HepG2 (cell line): ENCODE data around the gene CTNNA1. TPM values are rescaled to one million over a fixed set of nuclear protein-coding genes. Genes with fewer than 3 reads are reported as not detected.
A peak's percentile ranks its signal among the peaks of the same experiment; 100 is the strongest.

Source experiments
- ATAC-seq: fragments of 200-7000 bp; cut with Tn5 transposase; 3 replicates; pipeline ENCODE4 v1.9.1; 2020; ENCODE audit warnings: mild to moderate bottlenecking, moderate library complexity
- BruUV-seq: library from RNA; stranded (reverse); fragments of 400-500 nt; replicated peaks from 2 replicates; lab custom pipeline; 2021; lab: Mats Ljungman, UMichigan
- CTCF ChIA-PET: fragments of 300-600 bp; formaldehyde crosslinking; extraction: SDS; loops from one replicate; lab custom pipeline; 2021; ENCODE audit warnings: low total read pairs, inconsistent platforms, low intra/inter-chr PET ratio; lab: Yijun Ruan, JAX
- POLR2A ChIA-PET: fragments of 350-600 bp; sonication (Branson Sonifier 250); formaldehyde crosslinking; loops from one replicate; lab custom pipeline; 2020; ENCODE audit warnings: antibody characterized with exemption, inconsistent platforms; lab: Yijun Ruan, JAX
- DNase-seq: peaks from one replicate; pipeline ENCODE4 v3.0.0-alpha.2; 2015; ENCODE audit warnings: low spot score
- FAIRE-seq: peaks from 3 replicates; lab custom pipeline; 2011; peaks lifted over from hg19 to GRCh38; lab: Jason Lieb, UNC
- H2AFZ ChIP-seq: one replicate; pipeline ENCODE4 v1.6.1; 2011; ENCODE audit warnings: low read length, inconsistent platforms
- H3K27ac ChIP-seq: fragments of 300-600 bp; 3 replicates; pipeline ENCODE4 v1.8.0; 2011; ENCODE audit warnings: mixed run types, mild to moderate bottlenecking, mixed read lengths, low read length, inconsistent platforms; ENCODE audit not compliant: insufficient read depth; ENCODE audit errors: extremely low read length
- H3K27me3 ChIP-seq, 2 experiments: fragments of 200-600 bp in 1 of 2; 2 replicates in 1 of 2; 3 replicates in 1 of 2; pipeline versions ENCODE4 v1.6.0 to v1.8.0; 2011; ENCODE audit warnings: low read length in 2 of 2, mild to moderate bottlenecking in 2 of 2, moderate library complexity in 2 of 2, inconsistent platforms in 1 of 2; ENCODE audit not compliant: insufficient read depth in 2 of 2, control insufficient read depth in 1 of 2
- H3K36me3 ChIP-seq, 2 experiments: fragments of 200-600 bp in 1 of 2; replicated peaks in 1 of 2; 2 replicates in 1 of 2; 3 replicates in 1 of 2; pipeline versions ENCODE4 v1.5.1 to v1.8.0; 2011; ENCODE audit warnings: low read length in 2 of 2, inconsistent platforms in 1 of 2; ENCODE audit not compliant: insufficient read depth in 2 of 2, control insufficient read depth in 1 of 2
- H3K4me1 ChIP-seq: 2 replicates; pipeline ENCODE4 v1.5.1; 2012; ENCODE audit warnings: low read length, inconsistent platforms; ENCODE audit not compliant: insufficient read depth
- H3K4me2 ChIP-seq: 2 replicates; pipeline ENCODE4 v1.6.0; 2011; ENCODE audit warnings: low read depth, low read length, inconsistent platforms
- H3K4me3 ChIP-seq, 3 experiments: fragments of 200-600 bp in 1 of 3; sonication (generic), shearing (Covaris generic) in 1 of 3; replicated peaks in 1 of 3; 2 replicates each; pipeline ENCODE4 v1.5.1; 2011 to 2016; ENCODE audit warnings: low read length in 3 of 3, inconsistent platforms in 2 of 3, low read depth in 2 of 3, mild to moderate bottlenecking in 2 of 3, control low read depth in 1 of 3, mixed read lengths in 1 of 3; ENCODE audit not compliant: insufficient read depth in 1 of 3
- H3K79me2 ChIP-seq: one replicate; pipeline ENCODE4 v1.6.1; 2011; ENCODE audit warnings: low read length, inconsistent platforms; ENCODE audit not compliant: insufficient read depth
- H3K9ac ChIP-seq: 2 replicates; pipeline ENCODE4 v1.6.0; 2011; ENCODE audit warnings: mild to moderate bottlenecking, low read depth, low read length, inconsistent platforms; ENCODE audit not compliant: insufficient read depth
- H3K9me3 ChIP-seq: 2 replicates; pipeline ENCODE4 v1.5.1; 2012; ENCODE audit warnings: mild to moderate bottlenecking, low read length
- H4K20me1 ChIP-seq: 2 replicates; pipeline ENCODE4 v1.6.0; 2011; ENCODE audit warnings: inconsistent platforms, mild to moderate bottlenecking, low read length, moderate library complexity; ENCODE audit not compliant: insufficient read depth
- AGO2 ChIP-seq: fragments of 200-400 bp; formaldehyde crosslinking; optimal IDR thresholded peaks from 2 replicates; pipeline ENCODE3; 2017; ENCODE audit warnings: mild to moderate bottlenecking, low read depth, low read length, moderate library complexity
- JDP2 ChIP-seq: sonication (generic); formaldehyde crosslinking; IDR thresholded peaks from 2 replicates; pipeline ENCODE4 v1.8.1; 2022; ENCODE audit warnings: missing genetic modification reagents, borderline replicate concordance
- RFX1 ChIP-seq: fragments of 450-650 bp; IDR thresholded peaks from 2 replicates; pipeline ENCODE4 v1.6.1; 2017
- SNAI1 ChIP-seq: sonication (generic); formaldehyde crosslinking; IDR thresholded peaks from 2 replicates; pipeline ENCODE4 v1.5.0; 2020; ENCODE audit warnings: mild to moderate bottlenecking, missing genetic modification reagents, borderline replicate concordance
- STAG1 ChIP-seq: sonication (generic); formaldehyde crosslinking; IDR thresholded peaks from 2 replicates; pipeline ENCODE4 v1.4.0; 2020; ENCODE audit warnings: missing genetic modification reagents
- TRIM22 ChIP-seq: fragments of 450-650 bp; IDR thresholded peaks from 2 replicates; pipeline ENCODE4 v1.6.1; 2017
- ZFP41 ChIP-seq: sonication (generic); formaldehyde crosslinking; IDR thresholded peaks from 2 replicates; pipeline ENCODE4 v1.4.0; 2020; ENCODE audit warnings: mild to moderate bottlenecking, missing genetic modification reagents, borderline replicate concordance
- ZNF281 ChIP-seq: sonication (generic); formaldehyde crosslinking; IDR thresholded peaks from 2 replicates; pipeline ENCODE4 v1.4.0; 2020; ENCODE audit warnings: missing genetic modification reagents, borderline replicate concordance
- ZNF530 ChIP-seq: sonication (generic); formaldehyde crosslinking; IDR thresholded peaks from 2 replicates; pipeline ENCODE4 v1.5.0; 2020; ENCODE audit warnings: low read depth, mild to moderate bottlenecking, missing genetic modification reagents
- WGBS: methylation state at CpG from one replicate; pipeline ENCODE4 v1.1.6; 2017; ENCODE audit warnings: low lambda C conversion rate; 5-methylcytosine and 5-hydroxymethylcytosine counted together
- in situ Hi-C: cut with HindIII; loops from 2 replicates; pipeline ENCODE4 v1.10.0; 2017; ENCODE audit warnings: low pct_unique_long_range_greater_than_20kb; ENCODE audit not compliant: extremely low pct_ligation_motif_present
- intact Hi-C: fragments of 100-400 bp; cut with micrococcal nuclease; formaldehyde crosslinking; loops from one replicate; pipeline ENCODE4 v1.10.0; 2022; ENCODE audit not compliant: unreplicated experiment
- polyA plus RNA-seq, 8 experiments: library from polyadenylated mRNA; depleted of rRNA in 3 of 8; stranded (reverse) in 7 of 8; unstranded in 1 of 8; fragments of >200 nt; fragmentation: Illumina TruSeq in 4 of 8; extraction: Trizol in 4 of 8; gene quantifications; 2 replicates each; pipeline versions ENCODE4 v1.2.1 to v1.2.3, GENCODE V29; 2011 to 2016; ENCODE audit warnings: low read depth in 4 of 8, missing spikeins in 1 of 8, mixed read lengths in 1 of 8; ENCODE audit not compliant: insufficient read depth in 1 of 8
- total RNA-seq, 5 experiments: library from RNA; depleted of rRNA; stranded (reverse); fragments of >200 nt; fragmentation: Illumina TruSeq; extraction: Trizol; gene quantifications; 2 replicates each; pipeline ENCODE4 v1.2.3, GENCODE V29; 2016; ENCODE audit warnings: low read depth in 1 of 5

Gene CTNNA1
- total and polyA plus RNA-seq, 2 of the 13 experiments (the other 11 are each of a cell fraction or from before 2014, with no cell fraction given): 66.8 to 162 TPM

- peaks cover 0 to 2% of the 10 kb centered on the region in 2 experiments; a peak in 2 of 5 replicates for H3K36me3 ChIP-seq
- no peak overlapping the region for H3K9ac ChIP-seq
- no peaks in the 10 kb centered on the region for H4K20me1 ChIP-seq
- H3K4me2 ChIP-seq: no peak overlapping the region
- in situ Hi-C loops: no loop called here
- BruUV-seq: no TSS peak
- intact Hi-C loops: no loop called here
- H2AFZ ChIP-seq: no peak overlapping the region
- no peak overlapping the region for H3K27ac ChIP-seq
- 98% methylated on average over 19 of the region's 23 CpGs for whole genome bisulfite sequencing
- POLR2A ChIA-PET: no interaction called here
- H3K79me2 ChIP-seq: no peaks in the 10 kb centered on the region
- no peaks in the 10 kb centered on the region for H3K27me3 ChIP-seq
- CTCF ChIA-PET: no interaction called here
- H3K4me3 ChIP-seq: no peak overlapping the region
- no peaks in the 10 kb centered on the region for H3K4me1 ChIP-seq
- no peaks in the 10 kb centered on the region for H3K9me3 ChIP-seq
- TF ChIP-seq SNAI1 (CRISPR knock-in tag) (no peak), TRIM22 (no peak), RFX1 (peak; percentile 26; the same call in 1 of the 2 replicates), JDP2 (CRISPR knock-in tag) (no peak), ZNF530 (CRISPR knock-in tag) (no peak), STAG1 (CRISPR knock-in tag) (peak; percentile 31; the same call in 1 of the 2 replicates), ZFP41 (CRISPR knock-in tag) (no peak), AGO2 (peak; percentile 37), ZNF281 (CRISPR knock-in tag) (no peak)
- no peak for FAIRE-seq
- ATAC-seq: no peak; the same call in 2 of the 3 replicates
- no peak for DNase-seq
Observed at GRCh38 chr5:138945421-138946240, 192.4 kb downstream of the CTNNA1 start.
